Middle frontal gyrus (tissue), 1 donor: Measurements from ENCODE around the gene OTOF.

ENCODE experiments used
- DNase-seq: peaks from one replicate; pipeline ENCODE4 v3.0.0-alpha.2; 2015; ENCODE audit warnings: low spot score; ENCODE audit errors: extremely low spot score

The OTOF gene

DNA sequence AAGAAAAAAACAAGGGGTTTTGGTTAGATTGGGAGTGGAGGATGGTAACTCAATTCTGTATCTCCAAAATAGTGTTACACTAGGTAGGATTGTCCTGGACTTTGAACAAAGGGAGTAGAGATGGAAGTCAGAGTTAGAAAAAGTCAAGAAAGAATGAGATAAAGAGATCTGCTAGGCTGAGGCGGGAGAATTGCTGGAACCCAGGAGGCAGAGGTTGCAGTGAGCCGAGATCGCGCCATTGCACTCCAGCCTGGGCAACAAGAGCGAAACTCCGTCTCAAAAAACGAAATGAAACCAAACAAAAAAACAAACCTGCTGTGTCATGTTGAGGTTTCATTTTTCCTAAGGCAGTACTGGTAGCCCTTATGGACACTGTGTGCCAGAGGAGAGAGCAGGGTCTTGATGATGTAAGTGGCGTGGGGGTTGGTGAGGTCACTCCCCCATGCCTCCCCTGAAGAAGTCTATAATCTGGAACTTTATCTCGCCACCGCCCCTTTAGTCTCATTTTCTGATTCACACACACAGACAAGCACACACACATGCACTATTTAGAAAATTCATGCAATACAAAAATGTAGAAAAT lies 65.7 kb downstream of the OTOF start:
- no peak for DNase-seq

DNA sequence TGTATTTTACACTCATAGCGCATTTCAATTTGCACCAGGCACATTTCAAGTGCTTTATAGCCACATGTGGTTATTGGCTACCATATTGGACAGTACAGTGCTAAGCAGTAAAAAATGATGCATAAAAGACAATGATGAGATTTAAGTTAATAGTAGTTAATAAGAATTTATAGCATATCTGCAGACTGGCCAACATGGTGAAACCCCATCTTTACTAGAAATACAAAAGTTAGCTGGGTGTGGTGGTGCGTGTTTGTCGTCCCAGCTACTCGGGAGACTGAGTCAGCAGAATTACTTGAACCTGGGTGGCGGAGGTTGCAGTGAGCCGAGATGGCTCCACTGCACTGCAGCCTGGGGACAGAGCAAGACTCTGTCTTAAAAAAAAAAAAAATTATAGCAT lies 66.5 kb downstream of the OTOF start:
- no peak for DNase-seq

- no peak for DNase-seq
Measured at GRCh38 chr2:26410764-26411243, 67.1 kb downstream of the OTOF start.

DNA sequence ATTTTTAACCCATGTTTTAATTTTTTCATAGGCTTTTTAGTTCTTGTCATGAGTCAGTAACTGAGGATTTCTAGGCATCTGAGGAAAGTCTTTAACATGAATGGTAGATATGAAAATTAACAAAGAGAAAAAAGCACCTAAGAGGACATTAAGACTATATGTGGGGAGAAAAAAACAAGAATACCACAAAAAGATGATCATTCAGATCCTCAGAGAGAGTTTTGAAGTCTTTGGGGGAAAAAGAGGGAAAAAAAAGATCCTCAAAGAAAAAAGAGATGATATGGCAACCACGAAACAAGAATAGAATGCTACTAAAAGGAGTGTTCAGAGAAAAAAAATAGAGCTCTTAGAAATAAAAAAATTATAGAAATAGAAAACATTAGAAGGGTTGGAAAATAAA lies 68.1 kb downstream of the OTOF start:
- no peak for DNase-seq

DNA sequence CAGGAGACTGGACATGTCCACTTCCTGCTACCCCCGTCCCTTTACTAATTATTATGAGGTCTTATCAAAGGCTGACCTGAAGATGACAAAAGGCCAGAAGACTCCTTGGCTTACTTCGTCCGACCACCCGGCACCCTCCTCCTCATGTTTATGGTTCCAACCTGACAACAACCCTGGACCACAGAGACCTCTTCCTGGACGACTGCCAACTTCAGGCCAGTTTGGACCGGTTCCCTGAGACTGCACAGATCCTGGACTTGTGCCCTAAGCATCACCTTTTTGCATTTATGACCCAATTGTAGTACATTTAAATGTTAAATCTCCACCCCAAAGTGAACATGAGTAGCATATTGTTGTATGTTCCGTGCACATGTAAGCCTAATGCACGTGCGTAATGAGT lies 70.4 kb downstream of the OTOF start:
- DNase-seq = no peak
